Activated CD8-positive, alpha-beta memory T cell treated with anti-CD3 and anti-CD28 coated beads, Interleukin-2, amount 10 ng/mL, durations not matched to agents 7 days and 5 days (primary cell): ENCODE results near the gene CCDC141. TPM values are rescaled to one million over a fixed set of nuclear protein-coding genes. Genes with fewer than 3 reads are reported as not detected.
A peak's percentile ranks its signal among the peaks of the same experiment; 100 is the strongest.
"Not testable (repeated sequence)": the region's sequence is repeated elsewhere in the genome, so short reads cannot be mapped to it uniquely, and the experiment has no call there.

Source experiments
- ATAC-seq: fragments of 150-1000 bp; cut with Tn5 transposase; one replicate; pipeline ENCODE4 v1.10.0; 2021; ENCODE audit warnings: moderate library complexity
- CTCF ChIA-PET: fragments of 350-600 bp; sonication (Branson Sonifier 250); formaldehyde crosslinking; loops from one replicate; lab custom pipeline; 2021; ENCODE audit warnings: antibody characterized with exemption; lab: Charles Lee
- DNase-seq: peaks from one replicate; pipeline ENCODE4 v3.0.0-alpha.2; 2020
- H3K27ac Mint-ChIP-seq: one replicate; pipeline ENCODE4 v1.8.0; 2021; ENCODE audit warnings: mild to moderate bottlenecking, mixed read lengths
- H3K27me3 Mint-ChIP-seq: one replicate; pipeline ENCODE4 v1.8.0; 2021; ENCODE audit warnings: mixed read lengths
- H3K36me3 Mint-ChIP-seq: one replicate; pipeline ENCODE4 v1.8.0; 2021; ENCODE audit warnings: mild to moderate bottlenecking, mixed read lengths
- H3K4me1 Mint-ChIP-seq: one replicate; pipeline ENCODE4 v1.8.0; 2021; ENCODE audit warnings: mixed read lengths
- H3K4me3 Mint-ChIP-seq: one replicate; pipeline ENCODE4 v1.8.0; 2021; ENCODE audit warnings: mild to moderate bottlenecking, moderate library complexity, mixed read lengths
- H3K9me3 Mint-ChIP-seq: one replicate; pipeline ENCODE4 v1.8.0; 2022; ENCODE audit warnings: low read depth, mixed read lengths
- total RNA-seq, 2 experiments: library from RNA; stranded (reverse); gene quantifications; one replicate each; pipeline ENCODE4 v1.2.3, GENCODE V29; 2021

The CCDC141 gene
- total RNA-seq, 2 experiments from 2014 or later, result 8.8 to 12.5 TPM

DNA sequence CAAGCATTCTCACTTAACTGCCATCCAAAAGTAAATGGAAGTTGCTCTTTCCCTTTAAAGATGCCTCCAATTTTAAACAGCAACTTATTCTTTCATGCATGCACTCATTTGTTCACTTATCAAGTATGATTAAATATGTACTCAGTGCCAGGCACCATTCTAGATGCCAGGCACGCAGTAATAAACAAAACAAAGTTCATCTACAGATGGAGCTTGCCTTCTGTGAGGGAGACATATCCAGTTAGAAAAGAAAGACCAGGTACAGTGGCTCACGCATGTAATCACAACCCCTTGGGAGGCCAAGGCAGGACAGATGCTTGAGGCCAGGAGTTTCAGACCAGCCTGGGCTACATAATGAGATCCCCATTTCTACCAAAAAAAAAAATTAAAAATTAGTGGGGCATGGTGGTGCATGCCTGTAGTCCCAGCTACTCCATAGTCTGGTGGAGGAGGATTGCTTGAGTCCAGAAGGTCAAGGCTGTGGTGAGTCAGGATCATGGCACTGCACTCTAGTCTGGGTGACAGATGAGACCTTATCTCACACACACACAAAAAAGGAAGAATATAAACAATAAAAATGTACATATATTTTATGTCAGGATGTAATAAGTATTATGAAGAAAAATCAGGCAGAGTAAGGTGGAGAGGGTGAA, 19.2 kb upstream of the CCDC141 start:
- Mint-ChIP-seq H3K4me1 (no peaks in the 10 kb centered on the region), H3K27me3 (no peaks in the 10 kb centered on the region), H3K4me3 (no peak overlapping the region), H3K9me3 (peaks cover 6% of the 10 kb centered on the region), H3K27ac (no peak overlapping the region), H3K36me3 (no peaks in the 10 kb centered on the region)
- CTCF ChIA-PET, result interaction anchor here (1.0 kb wide), 1 partner anchor 10 kb away, joined by 3 read pairs; no protein-coding TSS in a partner anchor
- DNase-seq (no peak), ATAC-seq (no peak)

DNA sequence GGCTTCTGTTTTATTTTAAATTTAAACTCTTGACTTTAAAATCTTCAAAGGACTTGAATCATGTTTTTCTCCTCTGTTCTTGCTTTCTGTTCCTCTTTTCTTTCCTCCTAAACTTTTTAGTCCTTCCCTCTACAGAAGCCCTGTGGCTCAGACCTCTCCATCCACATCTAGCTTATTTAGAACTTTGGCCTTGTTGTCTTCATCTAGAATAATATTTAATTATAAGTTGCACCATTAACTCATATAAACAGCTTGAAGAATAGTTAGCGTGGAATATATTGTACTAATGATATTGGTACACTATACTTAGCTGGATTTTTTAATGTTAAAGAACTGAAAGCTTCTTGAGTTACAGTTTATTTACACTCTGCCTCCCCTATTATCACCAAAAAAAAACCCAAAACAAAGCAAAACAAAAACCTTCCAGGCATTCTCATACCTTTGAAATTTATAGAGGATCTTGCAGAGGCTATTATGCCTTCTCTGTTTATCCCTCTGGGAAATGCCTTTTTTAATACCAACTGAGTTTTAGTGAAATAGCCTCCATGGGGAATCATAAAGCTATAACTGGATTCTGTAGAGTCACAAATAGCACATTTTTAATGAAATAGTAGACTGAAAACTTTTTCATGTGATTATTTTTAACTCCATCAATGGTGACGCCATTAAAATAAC, 9.2 kb upstream of the CCDC141 start:
- H3K27ac Mint-ChIP-seq, result no peak overlapping the region
- H3K36me3 Mint-ChIP-seq, result no peaks in the 10 kb centered on the region
- no peaks in the 10 kb centered on the region for H3K27me3 Mint-ChIP-seq
- ATAC-seq (no peak), DNase-seq (no peak)
- H3K4me1 Mint-ChIP-seq, result no peaks in the 10 kb centered on the region
- CTCF ChIA-PET, result interaction anchor here (1.2 kb wide), 1 partner anchor 10 kb away, joined by 3 read pairs; no protein-coding TSS in a partner anchor
- H3K9me3 Mint-ChIP-seq, result no peaks in the 10 kb centered on the region
- H3K4me3 Mint-ChIP-seq, result no peak overlapping the region

DNA sequence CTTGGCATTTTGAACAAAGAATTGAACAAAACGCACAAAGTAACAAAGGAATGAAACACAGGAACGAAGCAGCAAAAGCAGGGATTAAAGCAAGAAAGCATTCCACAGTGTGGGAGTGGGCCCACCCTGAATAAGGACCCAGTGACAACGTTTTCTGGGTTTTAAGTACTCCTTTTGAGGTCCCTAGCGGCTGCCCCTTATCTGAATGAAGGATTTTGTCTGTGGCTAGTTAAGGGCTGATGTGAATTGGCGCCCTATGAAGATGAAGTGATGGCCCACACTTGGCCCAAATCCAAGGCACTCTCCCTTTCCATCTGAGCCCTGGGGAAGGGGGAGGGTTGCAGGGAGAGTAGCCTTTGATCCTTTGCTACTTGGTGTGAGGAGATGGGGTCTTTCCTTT, 7.8 kb upstream of the CCDC141 start:
- CTCF ChIA-PET, result no interaction called here
- no peak overlapping the region for H3K4me3 Mint-ChIP-seq
- H3K4me1 Mint-ChIP-seq, result no peaks in the 10 kb centered on the region
- DNase-seq (no peak), ATAC-seq (no peak)
- H3K27ac Mint-ChIP-seq, result no peak overlapping the region
- no peaks in the 10 kb centered on the region for H3K9me3 Mint-ChIP-seq
- H3K27me3 Mint-ChIP-seq, result no peaks in the 10 kb centered on the region
- no peaks in the 10 kb centered on the region for H3K36me3 Mint-ChIP-seq

DNA sequence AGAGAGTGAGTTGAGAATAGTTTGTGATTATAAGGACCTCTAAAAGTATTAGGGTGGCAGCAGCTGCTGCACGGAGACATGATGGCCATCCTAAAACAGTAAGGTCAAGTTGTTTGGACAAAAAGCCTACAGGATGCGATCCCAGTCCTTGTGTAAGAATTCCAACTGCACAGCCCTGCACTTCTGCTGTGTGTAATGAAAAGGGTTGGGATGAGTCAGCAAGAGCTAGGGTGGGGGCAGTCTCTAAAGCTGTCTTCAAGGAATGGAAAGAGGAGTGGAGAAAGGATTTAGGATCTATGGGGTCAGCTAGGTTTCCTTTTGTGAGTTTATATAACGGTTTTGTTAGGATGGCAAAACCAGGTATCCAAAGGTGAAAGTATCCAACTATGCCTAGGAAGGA, 3.6 kb upstream of the CCDC141 start:
- H3K36me3 Mint-ChIP-seq, DNase-seq, CTCF ChIA-PET, H3K27ac Mint-ChIP-seq, H3K4me3 Mint-ChIP-seq, ATAC-seq, H3K27me3 Mint-ChIP-seq, H3K9me3 Mint-ChIP-seq: not testable (repeated sequence)
- peaks cover 17% of the 10 kb centered on the region for H3K4me1 Mint-ChIP-seq

DNA sequence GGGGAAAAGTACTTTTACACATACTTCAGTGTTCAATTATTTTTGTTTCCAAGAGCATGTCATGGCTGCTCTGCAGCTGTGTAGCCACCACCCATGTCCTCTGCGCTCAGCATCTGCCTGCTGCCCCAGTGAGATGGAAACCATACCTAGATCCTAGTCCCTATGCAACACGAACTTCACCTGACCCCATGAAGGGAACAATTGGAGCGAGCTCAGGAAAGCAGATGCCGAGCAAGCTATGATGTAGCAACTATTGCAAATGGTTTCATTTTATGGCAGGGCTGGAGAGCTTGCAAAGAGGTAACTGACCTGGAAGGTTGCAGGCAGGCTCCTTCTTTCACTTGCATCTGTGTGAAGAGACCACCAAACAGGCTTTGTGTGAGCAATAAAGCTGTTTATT, 1.3 kb upstream of the CCDC141 start:
- ATAC-seq (no peak), DNase-seq (no peak)
- CTCF ChIA-PET, result no interaction called here
- Mint-ChIP-seq H3K27me3 (no peaks in the 10 kb centered on the region), H3K36me3 (peaks cover 1% of the 10 kb centered on the region), H3K27ac (no peak overlapping the region), H3K4me1 (peaks cover 25% of the 10 kb centered on the region), H3K9me3 (no peaks in the 10 kb centered on the region), H3K4me3 (no peak overlapping the region)

DNA sequence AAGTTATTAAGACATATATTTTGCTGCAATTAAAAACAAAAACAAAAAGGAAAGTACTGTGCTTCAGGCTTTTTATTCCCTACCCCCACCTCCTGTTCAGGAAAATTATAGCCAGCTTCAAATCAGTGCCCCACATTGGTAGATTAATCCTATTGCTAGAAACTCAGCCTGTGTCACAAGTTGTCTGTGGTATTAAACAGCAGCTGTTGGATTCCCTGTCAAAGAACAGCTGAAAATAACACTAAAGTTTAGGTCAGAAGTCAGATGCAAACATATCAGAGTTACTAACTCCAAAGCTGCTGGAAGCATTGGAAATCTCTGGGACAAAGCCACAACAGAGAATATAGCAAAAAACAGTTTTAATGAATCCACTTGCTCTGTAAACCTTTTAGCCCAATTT, 818 bp upstream of the CCDC141 start:
- CTCF ChIA-PET, result no interaction called here
- Mint-ChIP-seq H3K4me3 (no peak overlapping the region), H3K36me3 (peaks cover 5% of the 10 kb centered on the region), H3K27ac (no peak overlapping the region), H3K9me3 (peaks cover 1% of the 10 kb centered on the region), H3K4me1 (peaks cover 29% of the 10 kb centered on the region), H3K27me3 (no peaks in the 10 kb centered on the region)
- ATAC-seq (no peak), DNase-seq (no peak)

DNA sequence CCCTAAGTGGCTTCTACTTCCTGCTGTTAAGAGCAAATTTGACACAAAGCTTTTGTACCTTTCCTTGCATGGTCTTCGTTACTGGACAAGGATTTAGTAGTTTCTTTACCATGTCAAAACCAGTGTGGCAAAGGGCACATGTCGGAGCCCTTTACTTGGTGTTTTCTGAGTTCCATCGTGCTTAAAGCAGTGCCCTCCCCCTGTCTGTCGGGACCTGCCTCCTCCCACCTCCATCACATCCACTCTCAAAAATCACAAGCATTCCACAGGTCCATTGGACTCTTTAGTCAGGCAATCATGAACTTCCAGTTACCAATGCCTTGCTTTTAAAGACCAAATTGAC, 763 bp downstream of the CCDC141 start:
- ATAC-seq, result peak; percentile 54
- no peak for DNase-seq
- CTCF ChIA-PET, result interaction anchor here (0.7 to 1.3 kb wide), 3 partner anchors 18 to 255 kb away, joined by 3 read pairs; no protein-coding TSS in a partner anchor
- Mint-ChIP-seq H3K9me3 (peaks cover 2% of the 10 kb centered on the region), H3K4me1 (peaks cover 37% of the 10 kb centered on the region), H3K27me3 (no peaks in the 10 kb centered on the region), H3K4me3 (peak overlapping the region; percentile 76), H3K36me3 (peaks cover 10% of the 10 kb centered on the region), H3K27ac (peak overlapping the region; percentile 79)

DNA sequence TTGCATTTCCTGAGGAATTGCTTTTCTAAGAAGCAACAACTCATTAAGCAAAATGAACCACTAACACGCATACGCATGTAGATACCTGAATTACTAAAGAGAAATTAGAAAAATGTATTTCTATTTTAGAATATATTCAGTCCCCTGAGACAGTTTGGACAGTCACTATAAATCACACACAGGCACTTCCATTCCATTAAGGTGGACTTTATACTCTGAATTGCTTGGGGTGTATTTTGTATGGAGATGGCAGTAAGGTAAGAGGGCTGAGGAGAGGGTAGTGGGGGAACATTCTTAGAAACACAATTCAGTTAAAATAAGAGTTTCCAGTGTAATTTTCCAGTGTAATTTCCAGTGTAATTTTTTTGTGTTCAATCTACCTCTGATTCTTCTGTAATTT, 1.8 kb downstream of the CCDC141 start:
- peak overlapping the region; percentile 76 for H3K4me3 Mint-ChIP-seq
- peaks cover 11% of the 10 kb centered on the region for H3K36me3 Mint-ChIP-seq
- DNase-seq, result no peak
- ATAC-seq, result no peak
- CTCF ChIA-PET, result no interaction called here
- H3K27ac Mint-ChIP-seq, result no peak overlapping the region
- peaks cover 37% of the 10 kb centered on the region for H3K4me1 Mint-ChIP-seq
- H3K27me3 Mint-ChIP-seq, result no peaks in the 10 kb centered on the region
- H3K9me3 Mint-ChIP-seq, result peaks cover 2% of the 10 kb centered on the region

DNA sequence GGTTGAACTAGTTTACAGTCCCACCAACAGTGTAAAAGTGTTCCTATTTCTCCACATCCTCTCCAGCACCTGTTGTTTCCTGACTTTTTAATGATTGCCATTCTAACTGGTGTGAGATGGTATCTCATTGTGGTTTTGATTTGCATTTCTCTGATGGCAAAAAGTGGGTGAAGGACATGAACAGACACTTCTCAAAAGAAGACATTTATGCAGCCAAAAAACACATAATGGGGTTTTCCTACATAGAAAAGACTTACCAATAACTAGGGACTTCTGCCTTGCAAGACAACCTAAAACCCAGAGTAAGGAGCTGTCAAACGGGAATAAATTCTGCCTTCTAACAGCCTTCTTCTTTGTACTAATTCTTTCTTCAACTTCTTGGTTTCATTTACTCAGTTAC, 4.3 kb downstream of the CCDC141 start:
- H3K27me3 Mint-ChIP-seq, H3K9me3 Mint-ChIP-seq, DNase-seq, ATAC-seq, CTCF ChIA-PET, H3K4me3 Mint-ChIP-seq: not testable (repeated sequence)
- H3K4me1 Mint-ChIP-seq, result peaks cover 34% of the 10 kb centered on the region
- H3K36me3 Mint-ChIP-seq, result peaks cover 22% of the 10 kb centered on the region
- peak overlapping the region; percentile 7 for H3K27ac Mint-ChIP-seq

DNA sequence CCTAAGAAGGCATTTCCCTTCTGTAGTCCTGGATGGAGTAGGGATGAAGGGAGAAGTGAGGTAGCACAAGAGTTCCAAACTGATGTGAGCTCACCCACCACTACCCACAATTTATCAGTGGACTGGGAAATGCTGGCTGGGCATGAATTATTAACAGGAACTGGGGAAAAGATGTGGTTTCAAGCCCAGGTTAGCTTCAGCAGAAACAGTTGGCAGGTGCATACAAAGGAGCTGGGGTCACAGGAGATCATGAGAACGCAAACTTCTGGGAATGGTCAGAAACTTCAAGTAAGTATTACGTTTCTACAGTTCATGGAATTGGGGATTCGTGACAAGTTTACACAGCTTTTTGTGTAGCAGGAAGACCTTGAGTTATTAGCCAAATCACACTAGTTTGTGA, 5.4 kb downstream of the CCDC141 start:
- H3K36me3 Mint-ChIP-seq, result peaks cover 22% of the 10 kb centered on the region
- ATAC-seq (no peak), DNase-seq (no peak)
- H3K4me1 Mint-ChIP-seq, result peaks cover 28% of the 10 kb centered on the region
- H3K27me3 Mint-ChIP-seq, result no peaks in the 10 kb centered on the region
- no peak overlapping the region for H3K27ac Mint-ChIP-seq
- H3K9me3 Mint-ChIP-seq, result peaks cover 5% of the 10 kb centered on the region
- CTCF ChIA-PET, result interaction anchor here (1.7 kb wide), 1 partner anchor 24 kb away, joined by 6 read pairs; no protein-coding TSS in a partner anchor
- no peak overlapping the region for H3K4me3 Mint-ChIP-seq

DNA sequence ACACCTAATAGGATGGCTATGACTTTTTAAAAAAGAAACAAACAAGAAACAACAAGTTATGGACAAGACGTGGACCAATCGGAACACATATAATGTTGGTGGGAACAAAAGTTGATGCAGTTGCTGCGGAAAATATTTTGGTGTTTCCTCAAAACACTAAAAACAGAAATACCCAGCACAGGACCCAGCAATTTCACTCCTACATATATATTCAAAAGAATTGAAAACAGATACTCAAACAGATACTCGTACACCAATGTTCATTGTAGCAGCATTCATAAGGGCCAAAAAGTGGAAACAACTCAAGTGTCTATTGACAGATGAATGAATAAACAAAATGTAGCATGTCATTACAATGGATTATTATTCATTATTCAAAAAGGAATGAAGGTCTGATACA, 12.1 kb downstream of the CCDC141 start:
- ATAC-seq, result no peak

DNA sequence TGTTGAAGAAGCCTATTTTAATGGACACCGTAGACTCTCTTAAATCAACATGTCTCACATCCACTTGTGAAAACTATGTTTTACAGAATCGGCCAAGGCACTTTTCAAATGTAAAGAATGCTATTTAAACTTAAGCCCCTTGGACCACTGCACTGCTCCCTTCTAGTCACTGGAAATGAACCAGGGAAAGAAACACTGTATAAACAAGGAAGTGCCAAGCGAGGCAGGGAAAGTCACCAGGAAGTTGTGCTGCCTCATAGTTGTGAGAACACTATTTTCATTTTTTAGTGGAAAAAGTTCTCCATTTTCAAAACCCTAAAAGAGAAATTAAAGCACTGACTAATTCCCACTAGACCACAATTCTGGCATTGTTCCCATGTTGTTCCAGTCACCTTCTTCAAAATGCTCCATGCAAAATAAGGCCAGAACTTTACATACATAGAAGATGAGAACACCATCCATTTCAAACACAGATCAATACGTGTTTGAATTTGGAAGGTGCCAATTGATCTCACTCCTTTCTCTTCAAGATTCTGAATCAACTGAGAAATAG, 13.5 kb downstream of the CCDC141 start:
- no peak overlapping the region for H3K27ac Mint-ChIP-seq
- H3K27me3 Mint-ChIP-seq, result peaks cover 4% of the 10 kb centered on the region
- peaks cover 6% of the 10 kb centered on the region for H3K9me3 Mint-ChIP-seq
- no peak overlapping the region for H3K4me3 Mint-ChIP-seq
- DNase-seq, result no peak
- peaks cover 10% of the 10 kb centered on the region for H3K36me3 Mint-ChIP-seq
- peaks cover 19% of the 10 kb centered on the region for H3K4me1 Mint-ChIP-seq
- no peak for ATAC-seq
- CTCF ChIA-PET, result no interaction called here

More for the DNA sequence above, 12.1 kb downstream of the CCDC141 start:
- peaks cover 20% of the 10 kb centered on the region for H3K36me3 Mint-ChIP-seq
- H3K4me1 Mint-ChIP-seq, result peaks cover 6% of the 10 kb centered on the region
- H3K9me3 Mint-ChIP-seq, result peaks cover 8% of the 10 kb centered on the region
- H3K27me3 Mint-ChIP-seq, result peaks cover 4% of the 10 kb centered on the region
- H3K4me3 Mint-ChIP-seq, result no peak overlapping the region
- CTCF ChIA-PET, result no interaction called here
- no peak overlapping the region for H3K27ac Mint-ChIP-seq
- no peak for DNase-seq

DNA sequence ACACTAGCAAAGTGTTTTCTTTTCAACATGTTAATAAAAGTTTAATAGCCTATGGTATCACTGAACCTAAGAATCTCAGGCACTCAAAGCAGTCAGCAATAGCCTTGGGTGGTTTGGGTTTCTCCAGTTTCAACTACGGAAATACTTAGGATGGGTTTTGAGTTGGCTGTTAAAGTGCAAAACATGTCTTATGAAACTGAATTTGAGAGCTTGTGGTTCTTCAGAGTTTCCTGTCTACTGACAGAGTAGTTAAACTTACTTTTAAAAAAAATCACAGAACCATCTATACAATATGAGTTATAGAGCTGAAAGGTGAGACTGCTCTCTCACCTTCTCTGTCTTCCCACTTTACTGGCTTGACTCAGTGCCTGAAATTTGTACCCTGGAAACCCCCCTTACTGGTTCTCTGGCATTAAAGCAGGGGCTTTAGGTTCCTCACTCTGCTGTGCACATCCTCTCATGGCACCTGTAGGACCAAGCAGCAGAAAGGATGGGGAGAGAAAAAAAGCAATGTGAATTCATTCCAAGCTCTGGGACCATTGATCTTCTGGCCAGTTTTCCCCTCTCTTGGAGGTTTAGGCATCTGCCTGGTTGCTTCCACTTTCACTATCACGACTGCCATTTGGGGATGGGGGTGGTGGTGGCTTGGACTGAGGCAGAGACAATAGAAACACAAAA, 18.1 kb downstream of the CCDC141 start:
- Mint-ChIP-seq H3K27me3 (peaks cover 4% of the 10 kb centered on the region), H3K4me3 (peak overlapping the region; percentile 70), H3K36me3 (peaks cover 27% of the 10 kb centered on the region), H3K4me1 (peaks cover 21% of the 10 kb centered on the region), H3K9me3 (peaks cover 17% of the 10 kb centered on the region), H3K27ac (peak overlapping the region; percentile 91)
- peak; percentile 90 for ATAC-seq
- CTCF ChIA-PET, result interaction anchor here (1.1 to 1.7 kb wide), 5 partner anchors 9 to 98 kb away, joined by 3 to 8 read pairs (median 4); no protein-coding TSS in a partner anchor
- peak; percentile 45 for DNase-seq
